Neural progenitor cell (in vitro differentiated cells): ENCODE data around the gene PSD4.

Experiments
- CTCF ChIP-seq: fragments of 200-600 bp; sonication (generic); IDR thresholded peaks from 2 replicates; pipeline ENCODE4 v1.5.1; 2017; ENCODE audit warnings: antibody characterized with exemption, mild to moderate bottlenecking
- EZH2phosphoT487 ChIP-seq: fragments of 200-600 bp; sonication (generic); IDR thresholded peaks from 2 replicates; pipeline ENCODE4 v1.6.1; 2017; ENCODE audit warnings: antibody characterized with exemption

GRCh38 chr2:113230531-113230930 lies 56.8 kb downstream of the PSD4 start:
- TF ChIP-seq CTCF (no peak), EZH2phosphoT487 (no peak)
